ENCODE measurements around the gene CALML5.

DNA sequence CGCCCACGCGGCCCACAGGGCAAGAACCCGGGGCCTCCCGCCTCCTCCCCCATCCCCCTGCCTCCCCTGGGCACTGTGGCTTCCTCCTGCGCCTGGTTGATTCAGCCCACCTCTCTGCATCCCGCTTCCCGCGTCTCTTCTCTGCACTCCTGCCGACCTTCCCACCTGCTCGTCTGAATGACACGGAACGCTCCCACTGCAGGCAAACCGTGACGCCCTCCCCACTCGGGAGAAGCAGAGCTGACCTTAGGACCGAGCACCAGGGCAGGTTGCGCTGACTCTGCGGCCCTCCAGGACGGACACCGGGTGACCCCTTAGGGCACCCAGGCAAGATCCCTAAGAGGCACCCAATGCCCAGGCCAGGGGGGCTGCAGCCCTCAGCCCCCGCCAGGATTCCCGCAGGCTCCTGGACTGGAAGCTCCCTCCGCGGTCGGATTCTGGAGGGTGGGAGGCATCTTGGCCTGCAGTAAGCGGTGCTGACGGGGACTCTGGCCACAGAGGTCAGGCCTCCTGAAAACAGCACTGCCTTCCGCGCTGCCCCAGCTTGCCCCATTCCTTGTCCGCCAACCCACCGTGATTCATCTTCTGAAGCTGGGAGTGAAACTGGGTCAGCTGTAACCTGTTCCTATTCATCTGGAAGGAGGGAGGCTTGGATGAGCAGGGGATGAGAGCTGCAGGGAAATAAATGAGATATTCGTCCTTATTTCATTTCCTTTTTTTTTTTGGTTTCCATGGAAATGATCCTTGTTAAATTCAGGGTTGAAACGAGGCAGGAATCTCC is 26.4 kb upstream of the CALML5 start:
- TF ChIP-seq CTCF (conservative IDR thresholded peaks at IDR 0.05; ENCODE audit: low read depth, low read length) (no peak), EZH2phosphoT487 (IDR thresholded peaks at IDR 0.05; ENCODE audit: borderline replicate concordance, low read length) (no peak)
